BJ (cell line): ENCODE measurements around the gene SLC66A1. TPM values are rescaled to one million over a fixed set of nuclear protein-coding genes. Genes with fewer than 3 reads are reported as not detected.
A peak's percentile ranks its signal among the peaks of the same experiment; 100 is the strongest.

ENCODE experiments used
- CTCF ChIA-PET: fragments of 350-600 bp; formaldehyde crosslinking; extraction: SDS; loops from one replicate; lab custom pipeline; 2021; ENCODE audit warnings: antibody characterized with exemption, inconsistent platforms; lab: Yijun Ruan, JAX
- POLR2A ChIA-PET: fragments of 300-600 bp; sonication (Branson Sonifier 250); formaldehyde crosslinking; extraction: SDS; loops from one replicate; lab custom pipeline; 2021; ENCODE audit warnings: antibody characterized with exemption; lab: Charles Lee
- DNase-seq: peaks from one replicate; pipeline ENCODE4 v3.0.0-alpha.2; 2011; ENCODE audit warnings: low read depth
- H3K27me3 ChIP-seq: 2 replicates; pipeline ENCODE4 v1.6.0; 2011; ENCODE audit warnings: low read length; ENCODE audit not compliant: control insufficient read depth, insufficient read depth
- H3K36me3 ChIP-seq: 2 replicates; pipeline ENCODE4 v1.5.1; 2011; ENCODE audit warnings: low read length; ENCODE audit not compliant: control insufficient read depth, insufficient read depth
- H3K4me3 ChIP-seq: 2 replicates; pipeline ENCODE4 v1.5.1; 2011; ENCODE audit warnings: low read depth, mild to moderate bottlenecking, control low read depth, low read length
- polyA plus RNA-seq: library from polyadenylated mRNA; depleted of rRNA; stranded (reverse); fragments of >200 nt; gene quantifications from 2 replicates; pipeline ENCODE4 v1.2.3, GENCODE V29; 2011
- TF ChIP-seq, protein P1 (sequence below): IDR thresholded peaks from 2 replicates; pipeline ENCODE4 v1.5.1; 2011; ENCODE audit warnings: low read depth, mild to moderate bottlenecking, control low read depth, inconsistent platforms, low read length, moderate library complexity; ENCODE audit not compliant: insufficient read depth

SLC66A1 gene
- polyA plus RNA-seq, 1 experiment, result 17.7 TPM

DNA sequence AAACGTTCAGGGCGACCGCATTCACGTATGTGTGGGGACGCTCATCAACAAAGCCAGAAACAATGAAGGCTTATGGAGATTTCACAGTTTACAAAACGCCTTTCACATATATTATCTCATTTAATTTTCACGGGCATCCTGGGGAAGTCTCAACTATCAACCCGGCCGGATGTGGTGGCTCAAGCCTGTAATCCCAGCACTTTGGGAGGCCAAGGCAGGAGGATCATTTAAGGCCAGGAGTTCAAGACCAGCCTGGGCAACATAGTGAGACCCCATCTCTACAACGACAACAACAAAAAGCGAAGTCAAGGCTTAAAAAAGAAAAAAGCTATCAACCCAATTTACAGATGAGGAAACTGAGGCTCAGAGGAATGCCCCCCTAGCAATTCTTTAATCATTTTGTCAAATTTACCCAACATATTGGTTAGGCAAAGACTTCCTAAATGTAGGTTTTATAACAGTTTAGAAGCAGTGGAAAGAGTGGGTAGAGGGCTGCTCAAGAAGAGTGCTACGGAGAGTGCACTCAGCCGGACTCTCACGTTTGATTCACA lies 28.3 kb downstream of the SLC66A1 start:
- no peak for DNase-seq
- POLR2A ChIA-PET, result no interaction called here
- TF ChIP-seq, protein P1, sequence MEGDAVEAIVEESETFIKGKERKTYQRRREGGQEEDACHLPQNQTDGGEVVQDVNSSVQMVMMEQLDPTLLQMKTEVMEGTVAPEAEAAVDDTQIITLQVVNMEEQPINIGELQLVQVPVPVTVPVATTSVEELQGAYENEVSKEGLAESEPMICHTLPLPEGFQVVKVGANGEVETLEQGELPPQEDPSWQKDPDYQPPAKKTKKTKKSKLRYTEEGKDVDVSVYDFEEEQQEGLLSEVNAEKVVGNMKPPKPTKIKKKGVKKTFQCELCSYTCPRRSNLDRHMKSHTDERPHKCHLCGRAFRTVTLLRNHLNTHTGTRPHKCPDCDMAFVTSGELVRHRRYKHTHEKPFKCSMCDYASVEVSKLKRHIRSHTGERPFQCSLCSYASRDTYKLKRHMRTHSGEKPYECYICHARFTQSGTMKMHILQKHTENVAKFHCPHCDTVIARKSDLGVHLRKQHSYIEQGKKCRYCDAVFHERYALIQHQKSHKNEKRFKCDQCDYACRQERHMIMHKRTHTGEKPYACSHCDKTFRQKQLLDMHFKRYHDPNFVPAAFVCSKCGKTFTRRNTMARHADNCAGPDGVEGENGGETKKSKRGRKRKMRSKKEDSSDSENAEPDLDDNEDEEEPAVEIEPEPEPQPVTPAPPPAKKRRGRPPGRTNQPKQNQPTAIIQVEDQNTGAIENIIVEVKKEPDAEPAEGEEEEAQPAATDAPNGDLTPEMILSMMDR, result no peak
- CTCF ChIA-PET, result interaction anchor here (0.7 to 4.7 kb wide), 10 partner anchors 9 to 313 kb away, joined by 4 to 22 read pairs (median 8); partner anchors contain the start of genes AKR7A2 and SLC66A1
- Histone ChIP-seq H3K36me3 (peaks cover 37% of the 10 kb centered on the region), H3K27me3 (no peaks in the 10 kb centered on the region), H3K4me3 (no peak overlapping the region)

DNA sequence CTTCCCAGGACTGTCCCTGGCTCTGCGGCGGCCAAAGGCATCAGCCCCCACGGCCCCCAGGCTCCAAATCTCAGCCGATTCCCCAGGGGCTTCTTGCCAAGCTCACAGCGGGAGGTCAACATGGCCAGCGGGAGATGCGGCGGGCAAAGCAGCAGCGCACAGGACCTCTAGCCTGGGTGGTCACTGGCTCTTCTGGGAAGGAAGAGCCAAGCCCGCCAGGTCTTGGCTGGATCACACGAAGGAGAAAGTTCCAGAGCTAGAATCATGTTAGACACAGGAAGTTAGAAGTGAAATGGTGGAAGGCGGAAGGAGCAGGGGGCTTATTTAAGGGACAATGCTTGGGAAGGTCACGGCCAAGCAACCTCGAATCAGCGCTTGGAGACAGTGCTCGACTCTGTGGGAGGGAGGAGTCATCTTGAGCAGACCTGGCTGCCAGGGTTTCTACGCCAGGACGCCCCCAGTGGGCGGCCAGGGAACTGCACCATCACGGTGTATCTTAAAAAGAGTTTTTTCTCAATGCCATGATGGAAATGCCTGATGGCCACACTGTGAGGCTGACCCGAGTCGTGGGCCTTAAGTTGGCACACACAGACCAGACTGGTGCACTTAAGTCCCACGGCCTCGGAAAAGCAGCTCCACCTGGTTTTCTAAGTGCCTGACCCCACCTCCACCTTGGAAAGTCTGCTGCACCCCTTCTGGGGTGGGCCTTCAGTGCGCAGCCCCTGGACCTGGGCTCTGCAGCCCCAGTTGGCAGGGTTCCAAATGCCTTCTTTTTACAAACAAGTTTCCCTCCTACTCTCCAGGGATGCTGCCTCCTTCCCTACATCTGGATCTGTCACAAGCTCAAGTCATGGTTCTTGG lies 29.3 kb downstream of the SLC66A1 start:
- peaks cover 40% of the 10 kb centered on the region for H3K36me3 ChIP-seq
- ChIA-PET CTCF (interaction anchor here (0.6 to 4.7 kb wide), 27 partner anchors 8 to 363 kb away, joined by 3 to 22 read pairs (median 4); partner anchors contain the start of genes AKR7A2 and SLC66A1), POLR2A (no interaction called here)
- TF ChIP-seq, protein P1, result peak; percentile 94
- no peak overlapping the region for H3K4me3 ChIP-seq
- no peak for DNase-seq
- no peaks in the 10 kb centered on the region for H3K27me3 ChIP-seq

DNA sequence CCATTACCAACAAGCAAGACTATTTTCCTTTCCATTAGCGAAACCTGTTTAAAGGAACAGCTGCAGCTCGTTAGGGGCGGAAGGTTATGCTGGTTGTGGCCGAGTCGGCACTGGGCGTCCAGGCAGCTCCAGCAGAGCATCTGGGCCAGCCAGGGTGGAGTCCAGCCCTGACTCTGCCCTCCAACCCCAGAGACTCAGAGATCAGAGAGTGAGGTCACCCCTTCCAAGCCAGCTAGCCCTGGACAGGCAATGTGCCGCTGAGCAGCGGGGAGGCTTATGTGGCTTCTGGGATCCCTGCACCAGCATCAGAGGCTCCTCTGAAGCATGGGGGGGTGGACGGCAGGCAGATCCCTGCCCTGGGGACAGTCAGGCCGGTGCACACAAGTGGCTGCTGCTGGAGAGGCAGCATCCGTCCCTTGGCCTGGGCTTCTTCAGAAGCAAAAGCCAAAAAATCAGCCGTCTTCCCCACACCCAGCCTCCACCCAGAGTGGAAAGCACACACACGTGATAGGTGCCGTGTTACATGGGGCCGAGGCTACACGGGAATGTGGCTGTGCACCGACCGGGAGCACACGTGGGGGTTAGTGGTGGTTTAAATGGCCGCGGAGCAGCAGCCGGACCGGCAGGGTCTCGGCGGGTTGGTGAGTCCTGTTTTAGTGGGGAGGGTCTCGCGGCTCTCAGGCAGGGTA lies 30.1 kb downstream of the SLC66A1 start:
- H3K4me3 ChIP-seq, result no peak overlapping the region
- H3K27me3 ChIP-seq, result no peaks in the 10 kb centered on the region
- ChIA-PET POLR2A (no interaction called here), CTCF (interaction anchor here (0.6 to 4.7 kb wide), 22 partner anchors 8 to 363 kb away, joined by 3 to 22 read pairs (median 4); no protein-coding TSS in a partner anchor)
- no peak for DNase-seq
- TF ChIP-seq, protein P1, result no peak
- H3K36me3 ChIP-seq, result peaks cover 42% of the 10 kb centered on the region

DNA sequence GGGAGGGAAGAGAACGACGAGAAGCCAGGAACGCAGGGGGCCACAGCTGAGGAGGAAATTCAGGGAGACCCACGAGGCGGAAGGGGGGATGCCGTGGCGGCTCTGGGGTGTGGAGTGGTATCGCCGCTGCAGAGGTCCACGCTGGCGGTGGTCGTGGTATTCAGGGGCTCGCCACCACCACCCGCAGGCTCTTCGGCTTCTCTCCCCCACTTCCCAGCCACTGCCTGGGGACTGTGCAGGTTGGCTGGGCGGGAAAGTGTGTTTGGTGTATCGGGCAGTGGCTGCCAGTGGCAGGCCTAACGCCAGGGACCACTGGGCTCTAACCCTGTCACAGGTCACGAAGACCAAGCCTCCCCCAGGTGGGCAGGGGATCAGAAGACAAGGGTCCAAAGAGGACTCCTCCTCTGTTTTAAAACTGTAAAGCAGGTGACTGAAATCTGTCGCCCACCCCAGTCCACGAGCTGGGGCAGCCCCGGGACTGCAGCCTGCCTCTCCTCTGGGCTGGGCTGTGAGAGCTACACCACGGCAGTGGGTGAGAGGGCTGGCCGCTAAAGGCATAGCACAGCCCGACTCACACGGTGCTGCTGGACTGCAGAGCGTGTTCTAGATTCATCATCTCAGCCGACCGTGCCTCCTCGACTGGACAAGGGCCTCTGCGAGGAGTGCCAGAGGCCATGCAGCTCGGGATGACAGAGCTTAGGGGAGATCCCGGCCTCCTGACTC lies 30.9 kb downstream of the SLC66A1 start:
- ChIA-PET POLR2A (no interaction called here), CTCF (interaction anchor here (0.7 to 4.7 kb wide), 11 partner anchors 10 to 308 kb away, joined by 3 to 22 read pairs (median 4); no protein-coding TSS in a partner anchor)
- no peak for DNase-seq
- TF ChIP-seq, protein P1, result no peak
- Histone ChIP-seq H3K4me3 (no peak overlapping the region), H3K27me3 (no peaks in the 10 kb centered on the region), H3K36me3 (peaks cover 43% of the 10 kb centered on the region)
